NCI-H2081 (cell line): ENCODE measurements around the gene SPOCK1.
"Not testable (repeated sequence)": the region's sequence is repeated elsewhere in the genome, so short reads cannot be mapped to it uniquely, and the experiment has no call there.

Experiments used
- DNase-seq, 2 experiments: peaks; one replicate each; lab custom pipeline; 2025; lab: John Stamatoyannopoulos, UW

SPOCK1 gene

DNA sequence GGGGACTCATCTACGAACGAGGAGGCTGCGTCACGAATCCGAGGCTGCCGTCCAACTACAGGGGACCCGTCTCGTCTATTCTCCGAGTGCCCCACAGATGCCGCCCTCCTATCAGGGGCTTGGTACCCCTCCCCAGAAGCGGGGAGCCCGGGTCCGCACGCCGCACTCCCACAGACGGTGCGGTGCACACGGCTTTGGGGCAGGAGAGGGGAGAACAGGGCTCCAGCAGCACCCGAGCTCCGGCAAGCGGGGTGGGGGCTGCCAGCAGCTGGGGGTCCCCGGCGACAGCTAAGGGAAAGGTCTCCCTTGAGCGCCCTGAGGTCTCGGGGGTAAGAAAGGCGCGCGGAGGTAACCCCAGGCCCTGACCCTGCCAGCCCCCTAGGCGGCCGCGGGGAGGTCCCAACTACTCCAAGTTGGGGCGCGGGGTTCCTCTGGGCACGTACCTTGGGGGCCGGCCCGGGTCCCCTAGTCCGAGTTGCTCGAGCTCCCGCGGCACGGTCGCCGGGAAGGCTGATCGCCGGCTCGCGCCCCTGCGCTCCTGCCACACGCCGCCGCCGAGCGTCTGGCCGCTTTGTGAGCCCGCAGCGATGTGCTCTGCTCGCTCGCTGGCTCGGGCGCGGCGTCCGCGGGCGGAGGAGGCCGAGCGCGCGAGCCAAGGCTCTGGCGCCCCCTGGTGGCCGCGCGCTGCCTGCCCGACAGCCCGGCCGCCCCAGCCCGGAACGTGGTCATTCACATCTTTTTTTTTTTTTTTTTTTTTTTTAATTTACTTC, at the start of gene SPOCK1:
TSS of gene SPOCK1 (minus strand) at position 591 of the 770 bp plus-strand sequence.
- DNase-seq, result peak; percentile 55 to 71

DNA sequence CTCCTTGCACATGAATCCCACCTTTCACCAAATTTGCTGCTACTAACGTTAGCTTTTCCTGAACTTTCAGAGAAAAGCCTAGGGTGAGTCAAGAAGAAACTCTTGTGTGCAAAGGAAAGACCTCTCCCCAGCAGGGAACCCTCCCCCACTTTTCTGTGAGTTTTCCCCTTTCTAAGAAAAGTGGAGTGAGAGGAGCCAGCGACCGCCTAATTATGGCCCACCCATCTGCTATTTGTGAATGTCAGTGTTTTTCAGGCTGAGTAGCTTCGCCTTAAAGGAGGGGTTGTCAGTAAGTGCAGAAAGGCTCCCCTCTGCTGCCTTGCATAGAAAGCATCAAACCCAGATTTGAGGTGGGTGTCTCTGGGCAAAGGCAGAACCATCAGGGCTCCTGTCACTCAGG, 46.8 kb upstream of the SPOCK1 start:
- DNase-seq, result no peak

DNA sequence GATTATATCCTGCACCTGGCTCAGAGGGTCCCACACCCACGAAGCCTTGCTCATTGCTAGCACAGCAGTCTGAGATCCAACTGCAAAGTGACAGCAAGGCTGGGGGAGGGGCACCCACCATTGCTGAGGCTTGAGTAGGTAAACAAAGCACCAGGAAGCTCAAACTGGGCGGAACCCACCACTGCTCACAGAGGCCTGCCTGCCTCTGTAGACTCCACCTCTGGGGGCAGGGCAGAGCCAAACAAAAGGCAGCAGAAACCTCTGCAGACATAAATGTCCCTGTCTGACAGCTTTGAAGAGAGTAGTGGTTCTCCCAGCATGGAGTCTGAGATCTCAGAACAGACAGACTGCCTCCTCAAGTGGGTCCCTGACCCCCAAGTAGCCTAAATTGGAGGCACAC, 36.3 kb upstream of the SPOCK1 start:
- DNase-seq, result not testable (repeated sequence)

- DNase-seq, result no peak
These were observed 34.8 kb upstream of the SPOCK1 start for GRCh38 chr5:137533963-137534362.

DNA sequence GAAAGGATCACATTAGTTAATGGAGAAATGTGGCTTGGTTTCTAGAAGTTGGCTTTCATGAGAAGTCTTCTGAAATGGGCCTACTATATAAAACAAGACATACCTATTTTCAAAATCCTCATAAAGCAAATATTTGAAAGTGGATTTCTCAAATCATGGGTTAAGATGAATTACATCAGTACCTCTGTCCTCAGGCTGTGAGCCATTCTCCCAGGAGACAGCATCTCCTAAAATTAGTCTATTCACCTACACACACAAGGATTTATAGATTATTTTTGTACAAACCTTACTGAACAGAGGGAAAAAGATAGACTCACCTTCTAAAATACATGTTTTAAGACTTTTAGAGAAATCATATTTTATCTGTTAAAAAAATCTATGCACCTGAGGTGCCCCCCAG, 32.1 kb upstream of the SPOCK1 start:
- DNase-seq, result no peak

DNA sequence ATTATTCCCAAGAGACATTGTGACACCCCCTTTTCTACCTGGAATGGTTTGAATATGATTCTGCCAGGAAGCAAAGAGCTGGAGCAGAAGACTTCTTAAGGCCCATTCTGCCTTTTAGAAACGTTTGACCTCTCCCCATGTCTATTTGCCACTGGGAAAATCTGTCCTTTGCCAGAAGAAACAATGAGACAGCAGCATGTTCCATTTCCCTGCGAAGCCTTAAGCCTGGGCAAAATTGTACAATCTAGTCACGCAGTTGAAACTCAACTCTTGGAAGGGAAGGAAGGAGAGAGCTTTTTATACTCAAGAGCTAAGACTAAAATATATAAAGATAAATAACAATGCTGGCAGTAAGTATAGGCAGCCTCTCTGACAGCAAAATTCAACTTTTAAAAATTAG, 22.1 kb upstream of the SPOCK1 start:
- no peak for DNase-seq

- no peak for DNase-seq
These were observed 17.8 kb upstream of the SPOCK1 start for GRCh38 chr5:137516961-137517360.

GRCh38 chr5:137516251-137516797, 17.2 kb upstream of the SPOCK1 start:
- no peak for DNase-seq

DNA sequence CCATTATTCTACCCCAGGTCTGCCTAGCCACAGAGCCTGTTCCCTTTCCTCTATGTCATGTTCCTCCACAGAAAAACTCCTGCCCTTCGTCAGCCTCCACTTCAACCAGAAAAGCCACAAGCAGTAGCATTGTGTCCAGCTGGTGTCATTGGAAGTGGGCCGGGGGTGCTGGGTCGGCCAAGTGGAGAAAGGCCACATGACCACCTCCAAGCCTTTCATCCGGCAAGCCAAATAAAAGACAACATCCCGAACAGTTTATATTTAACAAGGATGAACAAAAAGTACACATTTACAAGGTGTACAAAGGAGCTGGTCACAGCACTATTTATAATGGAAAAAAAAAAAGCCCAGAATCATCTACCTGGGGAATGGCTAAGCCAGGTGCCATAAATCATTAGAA, 16.1 kb upstream of the SPOCK1 start:
- no peak for DNase-seq

- no peak for DNase-seq
These were observed 11.5 kb upstream of the SPOCK1 start for GRCh38 chr5:137510671-137511070.

GRCh38 chr5:137507150-137507549, 8.0 kb upstream of the SPOCK1 start:
- DNase-seq, result no peak

GRCh38 chr5:137506296-137506695, 7.2 kb upstream of the SPOCK1 start:
- DNase-seq, result no peak

GRCh38 chr5:137504916-137505315, 5.8 kb upstream of the SPOCK1 start:
- DNase-seq, result no peak

DNA sequence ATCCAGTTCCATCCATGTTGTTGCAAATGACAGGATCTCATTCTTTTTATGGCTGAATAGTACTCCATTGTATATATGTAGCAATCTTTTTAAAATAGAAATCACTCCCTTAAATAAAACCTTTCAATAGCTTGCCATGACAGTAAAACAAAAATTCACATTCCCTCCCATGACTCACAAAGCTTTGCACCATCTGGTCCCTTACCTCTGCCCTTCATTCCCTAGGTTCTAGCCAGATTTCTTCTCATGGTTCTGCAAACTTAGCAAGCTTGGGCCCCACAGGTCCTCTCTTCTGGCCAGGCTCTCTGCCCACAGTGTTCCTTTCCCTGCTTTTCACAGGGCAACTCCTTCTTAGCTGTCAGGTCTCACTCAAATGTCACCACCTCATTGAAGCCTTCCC, 4.3 kb upstream of the SPOCK1 start:
- DNase-seq, result no peak

- no peak for DNase-seq
These were observed 3.5 kb upstream of the SPOCK1 start for GRCh38 chr5:137502632-137503031.

DNA sequence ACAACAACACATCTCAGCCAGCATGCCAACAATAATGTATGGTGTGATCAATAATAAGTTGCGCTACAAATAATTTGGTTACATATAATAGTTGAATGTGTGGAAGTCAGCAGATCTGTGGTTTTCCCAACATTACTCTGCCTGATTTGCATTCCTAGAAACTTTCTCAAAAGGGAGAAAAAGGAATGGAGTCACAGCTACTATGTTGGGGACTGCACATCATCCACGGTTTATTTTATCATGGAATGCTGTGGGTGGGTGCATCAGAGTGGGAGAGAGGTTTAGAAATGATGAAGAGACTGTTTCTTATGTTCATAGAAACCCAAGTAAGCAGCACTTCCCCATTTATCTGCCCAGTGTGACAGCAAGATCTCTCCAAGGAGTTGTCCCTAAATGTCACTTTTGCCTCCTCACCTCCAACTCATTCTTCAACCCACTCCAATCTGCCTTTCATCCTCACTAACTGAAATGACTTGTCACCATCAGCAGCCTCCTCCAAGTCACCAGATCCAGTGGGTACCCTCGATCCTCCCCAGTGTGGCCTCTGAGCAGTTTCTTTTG, 2.8 kb upstream of the SPOCK1 start:
- no peak for DNase-seq

GRCh38 chr5:137501226-137501625, 2.1 kb upstream of the SPOCK1 start:
- DNase-seq, result no peak

DNA sequence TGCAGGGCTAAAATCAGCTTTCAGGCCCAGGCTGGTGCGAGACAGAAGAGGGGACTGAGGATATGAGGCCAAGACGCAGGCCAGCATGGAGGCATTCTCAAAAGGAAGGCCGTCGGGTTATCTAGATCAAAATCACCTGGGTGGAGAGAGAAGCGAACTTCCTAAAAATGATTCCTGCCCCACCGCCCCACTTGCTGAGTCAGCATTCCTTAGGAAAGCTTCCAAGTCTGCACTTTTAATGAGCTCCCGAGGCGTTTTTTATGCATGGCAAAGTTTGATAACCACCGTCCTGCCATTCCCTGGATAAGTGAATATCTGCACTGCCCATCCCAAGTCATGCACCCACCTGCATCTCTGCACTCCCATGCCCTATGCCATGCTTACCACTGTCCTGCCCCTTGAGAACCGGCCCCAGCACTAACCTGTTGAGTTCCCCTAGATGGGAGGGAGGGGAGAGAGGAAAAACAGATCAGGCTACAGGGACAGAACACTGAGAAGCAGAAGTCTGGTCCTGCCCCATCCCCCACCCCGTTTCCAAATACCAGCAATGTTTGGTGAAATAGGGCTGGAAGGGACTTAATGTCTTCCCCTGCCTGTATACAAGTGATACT, 1.6 kb upstream of the SPOCK1 start:
- no peak for DNase-seq

DNA sequence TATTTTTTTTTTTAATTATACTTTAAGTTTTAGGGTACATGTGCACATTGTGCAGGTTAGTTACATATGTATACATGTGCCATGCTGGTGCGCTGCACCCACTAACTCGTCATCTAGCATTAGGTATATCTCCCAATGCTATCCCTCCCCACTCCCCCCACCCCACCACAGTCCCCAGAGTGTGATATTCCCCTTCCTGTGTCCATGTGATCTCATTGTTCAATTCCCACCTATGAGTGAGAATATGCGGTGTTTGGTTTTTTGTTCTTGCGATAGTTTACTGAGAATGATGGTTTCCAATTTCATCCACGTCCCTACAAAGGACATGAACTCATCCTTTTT, 351 bp upstream of the SPOCK1 start:
- DNase-seq, result not testable (repeated sequence)

DNA sequence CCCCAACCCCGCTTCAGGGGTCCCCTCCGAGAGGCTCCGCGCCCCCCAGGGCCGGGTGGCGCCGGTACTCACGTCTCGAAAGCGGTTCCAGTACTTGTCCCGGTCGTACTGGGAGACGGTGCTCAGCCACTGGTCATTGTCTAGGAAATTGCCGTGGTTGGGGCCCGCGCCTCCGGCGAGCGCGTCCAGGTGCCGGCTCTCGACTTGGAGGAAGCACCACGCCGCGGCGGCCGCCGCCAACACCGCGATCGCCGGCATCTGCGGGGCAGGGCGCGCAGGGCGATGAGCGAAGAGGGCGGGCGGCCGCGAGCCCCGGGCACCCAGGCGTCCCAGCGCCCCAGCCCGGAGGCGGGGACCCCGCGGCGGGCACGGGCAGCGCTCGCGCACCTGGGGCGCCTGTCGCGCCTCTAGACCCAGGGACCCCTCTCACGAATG, 808 bp downstream of the SPOCK1 start:
- peak in 1 of 2 experiments; percentile 9 for DNase-seq

GRCh38 chr5:137497396-137498290, 1.5 kb downstream of the SPOCK1 start:
- DNase-seq, result no peak

GRCh38 chr5:137496919-137497318, 2.2 kb downstream of the SPOCK1 start:
- DNase-seq, result no peak
